Measurements from ENCODE around the gene INPP5A. TPM values are rescaled to one million over a fixed set of nuclear protein-coding genes. Genes with fewer than 3 reads are reported as not detected.

The INPP5A gene
- total RNA-seq, 1 experiment from 2014 or later = 14.7 TPM

- DNase-seq (ENCODE audit: unreplicated experiment) = no peak
- Mint-ChIP-seq H3K9me3 (ENCODE audit: unreplicated experiment) (no peaks in the 10 kb centered on the region), H3K27ac (ENCODE audit: low read depth, unreplicated experiment) (no peak overlapping the region), H3K27me3 (ENCODE audit: insufficient read depth, unreplicated experiment) (no peaks in the 10 kb centered on the region), H3K4me1 (ENCODE audit: insufficient read depth, unreplicated experiment) (no peaks in the 10 kb centered on the region), H3K36me3 (ENCODE audit: insufficient read depth, unreplicated experiment) (peaks cover 4% of the 10 kb centered on the region), H3K4me3 (ENCODE audit: unreplicated experiment) (no peak overlapping the region)
- no TSS peak for BruUV-seq (replicated peaks)
- POLR2A ChIA-PET = no interaction called here
- intact Hi-C loops (cut with micrococcal nuclease) = no loop called here
- CTCF ChIA-PET = no interaction called here
- no peak for TF ChIP-seq CTCF (IDR thresholded peaks at IDR 0.05; ENCODE audit: unreplicated experiment)
Observed at GRCh38 chr10:132609211-132609610, 71.6 kb downstream of the INPP5A start.

- ChIA-PET POLR2A (no interaction called here), CTCF (interaction anchor here (0.6 kb wide), 1 partner anchor 19 kb away, joined by 3 read pairs; no protein-coding TSS in a partner anchor)
- H3K27me3 Mint-ChIP-seq (ENCODE audit: insufficient read depth, unreplicated experiment) = no peaks in the 10 kb centered on the region
- H3K9me3 Mint-ChIP-seq (ENCODE audit: unreplicated experiment) = no peaks in the 10 kb centered on the region
- intact Hi-C loops (cut with micrococcal nuclease) = no loop called here
- H3K4me3 Mint-ChIP-seq (ENCODE audit: unreplicated experiment) = no peak overlapping the region
- no peak for TF ChIP-seq CTCF (IDR thresholded peaks at IDR 0.05; ENCODE audit: unreplicated experiment)
- H3K36me3 Mint-ChIP-seq (ENCODE audit: insufficient read depth, unreplicated experiment) = peaks cover 5% of the 10 kb centered on the region
- no TSS peak for BruUV-seq (replicated peaks)
- DNase-seq (ENCODE audit: unreplicated experiment) = no peak
- H3K4me1 Mint-ChIP-seq (ENCODE audit: insufficient read depth, unreplicated experiment) = no peaks in the 10 kb centered on the region
- no peak overlapping the region for H3K27ac Mint-ChIP-seq (ENCODE audit: low read depth, unreplicated experiment)
Observed at GRCh38 chr10:132610071-132610701, 72.6 kb downstream of the INPP5A start.

GRCh38 chr10:132611026-132611910 lies 73.7 kb downstream of the INPP5A start:
- intact Hi-C loops (cut with micrococcal nuclease) = no loop called here
- ChIA-PET CTCF (no interaction called here), POLR2A (no interaction called here)
- H3K27me3 Mint-ChIP-seq (ENCODE audit: insufficient read depth, unreplicated experiment) = no peaks in the 10 kb centered on the region
- TF ChIP-seq CTCF (IDR thresholded peaks at IDR 0.05; ENCODE audit: unreplicated experiment) = no peak
- H3K4me3 Mint-ChIP-seq (ENCODE audit: unreplicated experiment) = no peak overlapping the region
- BruUV-seq (replicated peaks) = no TSS peak
- no peak for DNase-seq (ENCODE audit: unreplicated experiment)
- H3K4me1 Mint-ChIP-seq (ENCODE audit: insufficient read depth, unreplicated experiment) = no peaks in the 10 kb centered on the region
- H3K36me3 Mint-ChIP-seq (ENCODE audit: insufficient read depth, unreplicated experiment) = peaks cover 12% of the 10 kb centered on the region
- no peaks in the 10 kb centered on the region for H3K9me3 Mint-ChIP-seq (ENCODE audit: unreplicated experiment)
- no peak overlapping the region for H3K27ac Mint-ChIP-seq (ENCODE audit: low read depth, unreplicated experiment)

- no peak overlapping the region for H3K27ac Mint-ChIP-seq (ENCODE audit: low read depth, unreplicated experiment)
- H3K9me3 Mint-ChIP-seq (ENCODE audit: unreplicated experiment) = no peaks in the 10 kb centered on the region
- H3K27me3 Mint-ChIP-seq (ENCODE audit: insufficient read depth, unreplicated experiment) = no peaks in the 10 kb centered on the region
- ChIA-PET CTCF (no interaction called here), POLR2A (interaction anchor here (0.6 kb wide), 1 partner anchor 165 kb away, joined by 4 read pairs; no protein-coding TSS in a partner anchor)
- intact Hi-C loops (cut with micrococcal nuclease) = no loop called here
- no peak overlapping the region for H3K4me3 Mint-ChIP-seq (ENCODE audit: unreplicated experiment)
- H3K4me1 Mint-ChIP-seq (ENCODE audit: insufficient read depth, unreplicated experiment) = no peaks in the 10 kb centered on the region
- no TSS peak for BruUV-seq (replicated peaks)
- H3K36me3 Mint-ChIP-seq (ENCODE audit: insufficient read depth, unreplicated experiment) = peaks cover 12% of the 10 kb centered on the region
- TF ChIP-seq CTCF (IDR thresholded peaks at IDR 0.05; ENCODE audit: unreplicated experiment) = no peak
- DNase-seq (ENCODE audit: unreplicated experiment) = no peak
Observed at GRCh38 chr10:132611986-132612385, 74.4 kb downstream of the INPP5A start.
